WTC11 (cell line): ENCODE measurements around the gene LTA. TPM values are rescaled to one million over a fixed set of nuclear protein-coding genes. Genes with fewer than 3 reads are reported as not detected.
A peak's percentile ranks its signal among the peaks of the same experiment; 100 is the strongest.

Source experiments
- ATAC-seq: fragments of 200-7000 bp; cut with Tn5 transposase; 2 replicates; pipeline ENCODE4 v1.10.0; 2021; ENCODE audit warnings: mild to moderate bottlenecking, moderate library complexity
- CTCF ChIA-PET: fragments of 300-600 bp; sonication (Branson Sonifier 250); formaldehyde crosslinking; loops from one replicate; lab custom pipeline; 2021; ENCODE audit warnings: antibody characterized with exemption; lab: Charles Lee
- POLR2A ChIA-PET: fragments of 350-600 bp; sonication (Branson Sonifier 250); formaldehyde crosslinking; loops from one replicate; lab custom pipeline; 2021; ENCODE audit warnings: antibody characterized with exemption; lab: Charles Lee
- DNase-seq: peaks from one replicate; pipeline ENCODE4 v3.0.0; 2021; ENCODE audit warnings: low spot score
- H3K27ac Mint-ChIP-seq: 2 replicates; pipeline ENCODE4 v1.8.0; 2021; ENCODE audit warnings: mixed read lengths
- H3K27me3 Mint-ChIP-seq: 2 replicates; pipeline ENCODE4 v1.8.0; 2021; ENCODE audit warnings: low read depth, mild to moderate bottlenecking, moderate library complexity, mixed read lengths
- H3K36me3 Mint-ChIP-seq: 2 replicates; pipeline ENCODE4 v1.8.0; 2021; ENCODE audit warnings: mixed read lengths
- H3K4me1 Mint-ChIP-seq: 2 replicates; pipeline ENCODE4 v1.8.0; 2022; ENCODE audit warnings: mixed read lengths
- H3K4me3 Mint-ChIP-seq: 2 replicates; pipeline ENCODE4 v1.8.0; 2021; ENCODE audit warnings: mild to moderate bottlenecking, moderate library complexity, mixed read lengths
- H3K9me3 Mint-ChIP-seq: 2 replicates; pipeline ENCODE4 v1.8.0; 2021; ENCODE audit warnings: mixed read lengths
- CREB1 ChIP-seq: sonication (generic); formaldehyde crosslinking; IDR thresholded peaks from 2 replicates; pipeline ENCODE4 v1.8.0; 2023; ENCODE audit warnings: mild to moderate bottlenecking, missing genetic modification reagents
- CREM ChIP-seq: sonication (generic); formaldehyde crosslinking; IDR thresholded peaks from 2 replicates; pipeline ENCODE4 v1.8.1; 2022; ENCODE audit warnings: mild to moderate bottlenecking, missing genetic modification reagents, moderate library complexity
- FOXK1 ChIP-seq: sonication (generic); formaldehyde crosslinking; IDR thresholded peaks from 2 replicates; pipeline ENCODE4 v1.8.0; 2022; ENCODE audit warnings: mild to moderate bottlenecking, moderate library complexity, missing genetic modification reagents
- FOXP1 ChIP-seq: sonication (generic); formaldehyde crosslinking; IDR thresholded peaks from 2 replicates; pipeline ENCODE4 v1.8.0; 2022; ENCODE audit warnings: missing genetic modification reagents, mild to moderate bottlenecking, moderate library complexity, borderline replicate concordance
- GABPB1 ChIP-seq: sonication (generic); formaldehyde crosslinking; IDR thresholded peaks from 2 replicates; pipeline ENCODE4 v1.8.1; 2023; ENCODE audit warnings: mild to moderate bottlenecking, missing genetic modification reagents
- MXD4 ChIP-seq: fragments of 250-450 bp; sonication (Bioruptor Pico); IDR thresholded peaks from 2 replicates; pipeline ENCODE4 v1.8.0; 2021; ENCODE audit warnings: mild to moderate bottlenecking, moderate library complexity, borderline replicate concordance
- NFATC4 ChIP-seq: fragments of 250-450 bp; sonication (Bioruptor Pico); IDR thresholded peaks from 2 replicates; pipeline ENCODE4 v1.9.0; 2021; ENCODE audit warnings: mild to moderate bottlenecking
- NR3C1 ChIP-seq: sonication (generic); formaldehyde crosslinking; conservative IDR thresholded peaks from 2 replicates; pipeline ENCODE4 v1.8.1; 2023; ENCODE audit warnings: low read depth, mild to moderate bottlenecking, missing genetic modification reagents
- OVOL2 ChIP-seq: fragments of 250-450 bp; sonication (Bioruptor Pico); IDR thresholded peaks from 2 replicates; pipeline ENCODE4 v1.9.0; 2021; ENCODE audit warnings: mild to moderate bottlenecking, borderline replicate concordance
- PRRX2 ChIP-seq: fragments of 250-450 bp; sonication (Bioruptor Pico); IDR thresholded peaks from 2 replicates; pipeline ENCODE4 v1.8.0; 2021; ENCODE audit warnings: mild to moderate bottlenecking
- SP1 ChIP-seq: sonication (generic); formaldehyde crosslinking; conservative IDR thresholded peaks from 2 replicates; pipeline ENCODE4 v1.8.1; 2022; ENCODE audit warnings: missing genetic modification reagents
- ZNF121 ChIP-seq: sonication (generic); formaldehyde crosslinking; IDR thresholded peaks from 2 replicates; pipeline ENCODE4 v1.8.0; 2023; ENCODE audit warnings: missing genetic modification reagents
- total RNA-seq: library from RNA; stranded (reverse); gene quantifications from 3 replicates; pipeline ENCODE4 v1.2.3, GENCODE V29; 2021
- TF ChIP-seq, protein P1 (sequence below): sonication (generic); formaldehyde crosslinking; IDR thresholded peaks from 2 replicates; pipeline ENCODE4 v1.8.1; 2023; ENCODE audit warnings: mild to moderate bottlenecking, moderate library complexity, missing genetic modification reagents
- TF ChIP-seq, protein P2 (sequence below): fragments of 200-600 bp; IDR thresholded peaks from 2 replicates; pipeline ENCODE4 v1.8.0; 2022; ENCODE audit warnings: antibody characterized with exemption
- TF ChIP-seq, protein P3 (sequence below): sonication (generic); formaldehyde crosslinking; IDR thresholded peaks from 2 replicates; pipeline ENCODE4 v1.8.0; 2023; ENCODE audit warnings: missing genetic modification reagents, mild to moderate bottlenecking, borderline replicate concordance
- TF ChIP-seq, protein P4 (sequence below): fragments of 250-450 bp; sonication (Bioruptor Pico); IDR thresholded peaks from 2 replicates; pipeline ENCODE4 v1.9.0; 2021; ENCODE audit warnings: mild to moderate bottlenecking
- TF ChIP-seq, protein P5 (sequence below): sonication (generic); formaldehyde crosslinking; IDR thresholded peaks from 2 replicates; pipeline ENCODE4 v1.8.1; 2022; ENCODE audit warnings: low read depth, mild to moderate bottlenecking, moderate library complexity, missing genetic modification reagents, borderline replicate concordance

LTA gene
- total RNA-seq, 1 experiment from 2014 or later: 0.46 TPM

DNA sequence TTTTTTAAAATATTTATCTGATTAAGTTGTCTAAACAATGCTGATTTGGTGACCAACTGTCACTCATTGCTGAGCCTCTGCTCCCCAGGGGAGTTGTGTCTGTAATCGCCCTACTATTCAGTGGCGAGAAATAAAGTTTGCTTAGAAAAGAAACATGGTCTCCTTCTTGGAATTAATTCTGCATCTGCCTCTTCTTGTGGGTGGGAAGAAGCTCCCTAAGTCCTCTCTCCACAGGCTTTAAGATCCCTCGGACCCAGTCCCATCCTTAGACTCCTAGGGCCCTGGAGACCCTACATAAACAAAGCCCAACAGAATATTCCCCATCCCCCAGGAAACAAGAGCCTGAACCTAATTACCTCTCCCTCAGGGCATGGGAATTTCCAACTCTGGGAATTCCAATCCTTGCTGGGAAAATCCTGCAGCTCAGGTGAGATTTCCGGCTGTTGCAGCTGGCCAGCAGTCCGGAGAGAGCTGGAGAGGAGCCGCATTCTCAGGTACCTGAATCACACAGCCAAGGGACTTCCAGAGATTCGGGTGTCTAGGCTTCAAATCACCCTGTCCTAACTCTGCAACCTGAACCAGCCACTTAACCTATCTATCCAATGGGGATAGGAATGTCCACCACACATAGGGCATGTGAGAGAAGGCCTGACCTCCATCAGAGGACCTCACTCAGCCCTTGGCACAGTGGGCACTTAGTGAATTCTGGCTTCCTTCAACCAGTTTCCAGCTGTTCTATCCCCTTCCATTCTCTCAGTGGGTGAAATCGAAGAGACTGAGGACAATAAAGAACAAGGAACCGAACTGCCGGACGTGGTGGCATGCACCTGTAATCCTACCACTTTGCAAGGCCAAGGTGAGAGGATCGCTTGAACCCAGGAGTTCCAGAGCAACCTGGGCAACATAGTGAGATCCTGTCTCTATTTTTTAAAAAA is 6.4 kb downstream of the LTA start:
- no peaks in the 10 kb centered on the region for H3K36me3 Mint-ChIP-seq
- POLR2A ChIA-PET: interaction anchor here (0.5 kb wide), 1 partner anchor 17 kb away, joined by 3 read pairs; no protein-coding TSS in a partner anchor
- H3K9me3 Mint-ChIP-seq: no peaks in the 10 kb centered on the region
- DNase-seq (peak; percentile 38), ATAC-seq (peak; percentile 13)
- CTCF ChIA-PET: interaction anchor here (1.5 to 15.1 kb wide), 3 partner anchors 19 to 32 kb away, joined by 6 to 293 read pairs (median 13); partner anchors contain the start of genes ATP6V1G2 and NCR3
- peak overlapping the region; percentile 82 for H3K27ac Mint-ChIP-seq
- H3K4me1 Mint-ChIP-seq: peaks cover 46% of the 10 kb centered on the region
- H3K4me3 Mint-ChIP-seq: no peak overlapping the region; the same call in 1 of the 2 replicates
- peaks cover 57% of the 10 kb centered on the region for H3K27me3 Mint-ChIP-seq
- TF ChIP-seq CREB1 (no peak), SP1 (CRISPR knock-in tag) (no peak), OVOL2 (no peak), ZNF121 (CRISPR knock-in tag) (no peak)
- TF ChIP-seq, protein P1, sequence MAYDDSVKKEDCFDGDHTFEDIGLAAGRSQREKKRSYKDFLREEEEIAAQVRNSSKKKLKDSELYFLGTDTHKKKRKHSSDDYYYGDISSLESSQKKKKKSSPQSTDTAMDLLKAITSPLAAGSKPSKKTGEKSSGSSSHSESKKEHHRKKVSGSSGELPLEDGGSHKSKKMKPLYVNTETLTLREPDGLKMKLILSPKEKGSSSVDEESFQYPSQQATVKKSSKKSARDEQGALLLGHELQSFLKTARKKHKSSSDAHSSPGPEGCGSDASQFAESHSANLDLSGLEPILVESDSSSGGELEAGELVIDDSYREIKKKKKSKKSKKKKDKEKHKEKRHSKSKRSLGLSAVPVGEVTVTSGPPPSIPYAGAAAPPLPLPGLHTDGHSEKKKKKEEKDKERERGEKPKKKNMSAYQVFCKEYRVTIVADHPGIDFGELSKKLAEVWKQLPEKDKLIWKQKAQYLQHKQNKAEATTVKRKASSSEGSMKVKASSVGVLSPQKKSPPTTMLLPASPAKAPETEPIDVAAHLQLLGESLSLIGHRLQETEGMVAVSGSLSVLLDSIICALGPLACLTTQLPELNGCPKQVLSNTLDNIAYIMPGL: no peak

DNA sequence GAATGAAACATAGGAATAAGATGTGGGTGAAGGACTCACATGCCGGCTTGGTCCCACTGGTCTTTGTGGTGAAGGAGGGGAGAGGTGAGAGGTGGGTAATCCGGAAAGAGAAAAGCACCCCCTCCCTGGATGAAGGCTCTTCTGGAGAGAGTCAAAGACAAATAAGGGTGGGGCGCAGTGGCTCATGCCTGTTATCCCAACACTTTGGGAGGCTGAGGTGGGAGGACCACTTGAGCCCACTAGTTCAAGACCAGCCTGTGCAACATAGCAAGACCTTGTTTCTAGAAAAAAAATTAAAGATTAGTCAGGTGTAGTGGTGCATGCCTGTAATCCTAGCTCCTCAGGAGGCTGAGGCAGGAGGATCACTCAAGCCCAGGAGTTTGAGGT is 7.0 kb downstream of the LTA start:
- POLR2A ChIA-PET: interaction anchor here (0.5 kb wide), 1 partner anchor 16 kb away, joined by 3 read pairs; no protein-coding TSS in a partner anchor
- DNase-seq: no peak
- TF ChIP-seq, protein P2, sequence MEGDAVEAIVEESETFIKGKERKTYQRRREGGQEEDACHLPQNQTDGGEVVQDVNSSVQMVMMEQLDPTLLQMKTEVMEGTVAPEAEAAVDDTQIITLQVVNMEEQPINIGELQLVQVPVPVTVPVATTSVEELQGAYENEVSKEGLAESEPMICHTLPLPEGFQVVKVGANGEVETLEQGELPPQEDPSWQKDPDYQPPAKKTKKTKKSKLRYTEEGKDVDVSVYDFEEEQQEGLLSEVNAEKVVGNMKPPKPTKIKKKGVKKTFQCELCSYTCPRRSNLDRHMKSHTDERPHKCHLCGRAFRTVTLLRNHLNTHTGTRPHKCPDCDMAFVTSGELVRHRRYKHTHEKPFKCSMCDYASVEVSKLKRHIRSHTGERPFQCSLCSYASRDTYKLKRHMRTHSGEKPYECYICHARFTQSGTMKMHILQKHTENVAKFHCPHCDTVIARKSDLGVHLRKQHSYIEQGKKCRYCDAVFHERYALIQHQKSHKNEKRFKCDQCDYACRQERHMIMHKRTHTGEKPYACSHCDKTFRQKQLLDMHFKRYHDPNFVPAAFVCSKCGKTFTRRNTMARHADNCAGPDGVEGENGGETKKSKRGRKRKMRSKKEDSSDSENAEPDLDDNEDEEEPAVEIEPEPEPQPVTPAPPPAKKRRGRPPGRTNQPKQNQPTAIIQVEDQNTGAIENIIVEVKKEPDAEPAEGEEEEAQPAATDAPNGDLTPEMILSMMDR: no peak
- TF ChIP-seq, protein P3, sequence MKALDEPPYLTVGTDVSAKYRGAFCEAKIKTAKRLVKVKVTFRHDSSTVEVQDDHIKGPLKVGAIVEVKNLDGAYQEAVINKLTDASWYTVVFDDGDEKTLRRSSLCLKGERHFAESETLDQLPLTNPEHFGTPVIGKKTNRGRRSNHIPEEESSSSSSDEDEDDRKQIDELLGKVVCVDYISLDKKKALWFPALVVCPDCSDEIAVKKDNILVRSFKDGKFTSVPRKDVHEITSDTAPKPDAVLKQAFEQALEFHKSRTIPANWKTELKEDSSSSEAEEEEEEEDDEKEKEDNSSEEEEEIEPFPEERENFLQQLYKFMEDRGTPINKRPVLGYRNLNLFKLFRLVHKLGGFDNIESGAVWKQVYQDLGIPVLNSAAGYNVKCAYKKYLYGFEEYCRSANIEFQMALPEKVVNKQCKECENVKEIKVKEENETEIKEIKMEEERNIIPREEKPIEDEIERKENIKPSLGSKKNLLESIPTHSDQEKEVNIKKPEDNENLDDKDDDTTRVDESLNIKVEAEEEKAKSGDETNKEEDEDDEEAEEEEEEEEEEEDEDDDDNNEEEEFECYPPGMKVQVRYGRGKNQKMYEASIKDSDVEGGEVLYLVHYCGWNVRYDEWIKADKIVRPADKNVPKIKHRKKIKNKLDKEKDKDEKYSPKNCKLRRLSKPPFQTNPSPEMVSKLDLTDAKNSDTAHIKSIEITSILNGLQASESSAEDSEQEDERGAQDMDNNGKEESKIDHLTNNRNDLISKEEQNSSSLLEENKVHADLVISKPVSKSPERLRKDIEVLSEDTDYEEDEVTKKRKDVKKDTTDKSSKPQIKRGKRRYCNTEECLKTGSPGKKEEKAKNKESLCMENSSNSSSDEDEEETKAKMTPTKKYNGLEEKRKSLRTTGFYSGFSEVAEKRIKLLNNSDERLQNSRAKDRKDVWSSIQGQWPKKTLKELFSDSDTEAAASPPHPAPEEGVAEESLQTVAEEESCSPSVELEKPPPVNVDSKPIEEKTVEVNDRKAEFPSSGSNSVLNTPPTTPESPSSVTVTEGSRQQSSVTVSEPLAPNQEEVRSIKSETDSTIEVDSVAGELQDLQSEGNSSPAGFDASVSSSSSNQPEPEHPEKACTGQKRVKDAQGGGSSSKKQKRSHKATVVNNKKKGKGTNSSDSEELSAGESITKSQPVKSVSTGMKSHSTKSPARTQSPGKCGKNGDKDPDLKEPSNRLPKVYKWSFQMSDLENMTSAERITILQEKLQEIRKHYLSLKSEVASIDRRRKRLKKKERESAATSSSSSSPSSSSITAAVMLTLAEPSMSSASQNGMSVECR (CRISPR knock-in tag): no peak
- TF ChIP-seq, protein P1: no peak
- TF ChIP-seq GABPB1 (CRISPR knock-in tag) (no peak), PRRX2 (CRISPR knock-in tag) (no peak), CREM (CRISPR knock-in tag) (no peak), SP1 (CRISPR knock-in tag) (no peak), MXD4 (no peak), NFATC4 (CRISPR knock-in tag) (no peak), FOXP1 (CRISPR knock-in tag) (no peak), NR3C1 (CRISPR knock-in tag) (no peak), FOXK1 (no peak)
- TF ChIP-seq, protein P4, sequence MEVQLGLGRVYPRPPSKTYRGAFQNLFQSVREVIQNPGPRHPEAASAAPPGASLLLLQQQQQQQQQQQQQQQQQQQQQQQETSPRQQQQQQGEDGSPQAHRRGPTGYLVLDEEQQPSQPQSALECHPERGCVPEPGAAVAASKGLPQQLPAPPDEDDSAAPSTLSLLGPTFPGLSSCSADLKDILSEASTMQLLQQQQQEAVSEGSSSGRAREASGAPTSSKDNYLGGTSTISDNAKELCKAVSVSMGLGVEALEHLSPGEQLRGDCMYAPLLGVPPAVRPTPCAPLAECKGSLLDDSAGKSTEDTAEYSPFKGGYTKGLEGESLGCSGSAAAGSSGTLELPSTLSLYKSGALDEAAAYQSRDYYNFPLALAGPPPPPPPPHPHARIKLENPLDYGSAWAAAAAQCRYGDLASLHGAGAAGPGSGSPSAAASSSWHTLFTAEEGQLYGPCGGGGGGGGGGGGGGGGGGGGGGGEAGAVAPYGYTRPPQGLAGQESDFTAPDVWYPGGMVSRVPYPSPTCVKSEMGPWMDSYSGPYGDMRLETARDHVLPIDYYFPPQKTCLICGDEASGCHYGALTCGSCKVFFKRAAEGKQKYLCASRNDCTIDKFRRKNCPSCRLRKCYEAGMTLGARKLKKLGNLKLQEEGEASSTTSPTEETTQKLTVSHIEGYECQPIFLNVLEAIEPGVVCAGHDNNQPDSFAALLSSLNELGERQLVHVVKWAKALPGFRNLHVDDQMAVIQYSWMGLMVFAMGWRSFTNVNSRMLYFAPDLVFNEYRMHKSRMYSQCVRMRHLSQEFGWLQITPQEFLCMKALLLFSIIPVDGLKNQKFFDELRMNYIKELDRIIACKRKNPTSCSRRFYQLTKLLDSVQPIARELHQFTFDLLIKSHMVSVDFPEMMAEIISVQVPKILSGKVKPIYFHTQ: no peak
- TF ChIP-seq, protein P5, sequence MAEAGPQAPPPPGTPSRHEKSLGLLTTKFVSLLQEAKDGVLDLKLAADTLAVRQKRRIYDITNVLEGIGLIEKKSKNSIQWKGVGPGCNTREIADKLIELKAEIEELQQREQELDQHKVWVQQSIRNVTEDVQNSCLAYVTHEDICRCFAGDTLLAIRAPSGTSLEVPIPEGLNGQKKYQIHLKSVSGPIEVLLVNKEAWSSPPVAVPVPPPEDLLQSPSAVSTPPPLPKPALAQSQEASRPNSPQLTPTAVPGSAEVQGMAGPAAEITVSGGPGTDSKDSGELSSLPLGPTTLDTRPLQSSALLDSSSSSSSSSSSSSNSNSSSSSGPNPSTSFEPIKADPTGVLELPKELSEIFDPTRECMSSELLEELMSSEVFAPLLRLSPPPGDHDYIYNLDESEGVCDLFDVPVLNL (CRISPR knock-in tag): no peak
- peaks cover 54% of the 10 kb centered on the region for H3K27me3 Mint-ChIP-seq
- CTCF ChIA-PET: interaction anchor here (3.1 to 15.1 kb wide), 2 partner anchors 19 to 28 kb away, joined by 13 to 293 read pairs; partner anchors contain the start of gene NCR3
- H3K36me3 Mint-ChIP-seq: no peaks in the 10 kb centered on the region
- H3K4me1 Mint-ChIP-seq: peaks cover 39% of the 10 kb centered on the region
- H3K4me3 Mint-ChIP-seq: no peak overlapping the region
- H3K27ac Mint-ChIP-seq: no peak overlapping the region; the same call in 1 of the 2 replicates
- no peak for ATAC-seq
- no peaks in the 10 kb centered on the region for H3K9me3 Mint-ChIP-seq
